ENCODE measurements around the gene ARL15. TPM values are rescaled to one million over a fixed set of nuclear protein-coding genes. Genes with fewer than 3 reads are reported as not detected.

Gene ARL15
- total RNA-seq, 2 donors from 2014 or later, result 11.4 to 22.8 TPM

- H3K27ac ChIP-seq, result no peak overlapping the region
- H3K9me3 ChIP-seq, result no peaks in the 10 kb centered on the region
- no peak for DNase-seq (ENCODE audit: low spot score)
- no peaks in the 10 kb centered on the region for H3K36me3 ChIP-seq
- no peaks in the 10 kb centered on the region for H3K27me3 ChIP-seq
- no peak for TF ChIP-seq CTCF (IDR thresholded peaks at IDR 0.05)
- H3K4me3 ChIP-seq, result no peak overlapping the region
- H3K4me1 ChIP-seq, result no peaks in the 10 kb centered on the region
These were observed 216.5 kb downstream of the ARL15 start for GRCh38 chr5:54093861-54094260.

GRCh38 chr5:54093081-54093492 is 217.3 kb downstream of the ARL15 start:
- Histone ChIP-seq H3K4me3 (no peak overlapping the region), H3K27ac (no peak overlapping the region), H3K9me3 (no peaks in the 10 kb centered on the region), H3K36me3 (no peaks in the 10 kb centered on the region), H3K4me1 (no peaks in the 10 kb centered on the region), H3K27me3 (no peaks in the 10 kb centered on the region)
- TF ChIP-seq CTCF (IDR thresholded peaks at IDR 0.05), result no peak
- no peak for DNase-seq (ENCODE audit: low spot score)

- no peak for TF ChIP-seq CTCF (IDR thresholded peaks at IDR 0.05)
- no peak overlapping the region for H3K27ac ChIP-seq
- no peaks in the 10 kb centered on the region for H3K4me1 ChIP-seq
- no peak overlapping the region for H3K4me3 ChIP-seq
- H3K36me3 ChIP-seq, result no peaks in the 10 kb centered on the region
- DNase-seq (ENCODE audit: low spot score), result no peak
- no peaks in the 10 kb centered on the region for H3K9me3 ChIP-seq
- H3K27me3 ChIP-seq, result no peaks in the 10 kb centered on the region
These were observed 218.9 kb downstream of the ARL15 start for GRCh38 chr5:54091307-54092130.

- DNase-seq (ENCODE audit: low spot score), result no peak
- Histone ChIP-seq H3K27me3 (no peaks in the 10 kb centered on the region), H3K4me3 (no peak overlapping the region), H3K4me1 (no peaks in the 10 kb centered on the region), H3K27ac (no peak overlapping the region), H3K36me3 (no peaks in the 10 kb centered on the region), H3K9me3 (no peaks in the 10 kb centered on the region)
- TF ChIP-seq CTCF (IDR thresholded peaks at IDR 0.05), result peak in 1 of 2 donors; percentile 18
These were observed 219.8 kb downstream of the ARL15 start for GRCh38 chr5:54090495-54091120.

- no peak for TF ChIP-seq CTCF (IDR thresholded peaks at IDR 0.05)
- Histone ChIP-seq H3K27ac (no peak overlapping the region), H3K4me1 (no peaks in the 10 kb centered on the region), H3K4me3 (no peak overlapping the region), H3K27me3 (no peaks in the 10 kb centered on the region), H3K36me3 (no peaks in the 10 kb centered on the region), H3K9me3 (no peaks in the 10 kb centered on the region)
- DNase-seq (ENCODE audit: low spot score), result no peak
These were observed 222.3 kb downstream of the ARL15 start for GRCh38 chr5:54088081-54088480.
